ENCODE results near the gene EDIL3.

The EDIL3 gene

GRCh38 chr5:84231433-84231832 is 153.2 kb downstream of the EDIL3 start:
- H3K27me3 ChIP-seq (ENCODE audit: insufficient read depth, low read depth, severe bottlenecking) = no peaks in the 10 kb centered on the region
- H3K4me3 ChIP-seq (ENCODE audit: low read depth, low read length) = no peak overlapping the region
- peaks cover 3% of the 10 kb centered on the region; the same call in 1 of the 2 replicates for H3K36me3 ChIP-seq
- DNase-seq = no peak
- H3K9me3 ChIP-seq (ENCODE audit: severe bottlenecking) = no peaks in the 10 kb centered on the region
- TF ChIP-seq CTCF (IDR thresholded peaks at IDR 0.05; ENCODE audit: low read depth, low read length) = no peak
- H3K27ac ChIP-seq = no peak overlapping the region

- TF ChIP-seq CTCF (IDR thresholded peaks at IDR 0.05; ENCODE audit: low read depth, low read length) = no peak
- Histone ChIP-seq H3K27me3 (ENCODE audit: insufficient read depth, low read depth, severe bottlenecking) (no peaks in the 10 kb centered on the region), H3K9me3 (ENCODE audit: severe bottlenecking) (no peaks in the 10 kb centered on the region), H3K27ac (no peak overlapping the region), H3K4me3 (ENCODE audit: low read depth, low read length) (no peak overlapping the region), H3K36me3 (peaks cover 3% of the 10 kb centered on the region; the same call in 1 of the 2 replicates)
- DNase-seq = no peak
These were observed 155.6 kb downstream of the EDIL3 start for GRCh38 chr5:84229045-84229444.

DNA sequence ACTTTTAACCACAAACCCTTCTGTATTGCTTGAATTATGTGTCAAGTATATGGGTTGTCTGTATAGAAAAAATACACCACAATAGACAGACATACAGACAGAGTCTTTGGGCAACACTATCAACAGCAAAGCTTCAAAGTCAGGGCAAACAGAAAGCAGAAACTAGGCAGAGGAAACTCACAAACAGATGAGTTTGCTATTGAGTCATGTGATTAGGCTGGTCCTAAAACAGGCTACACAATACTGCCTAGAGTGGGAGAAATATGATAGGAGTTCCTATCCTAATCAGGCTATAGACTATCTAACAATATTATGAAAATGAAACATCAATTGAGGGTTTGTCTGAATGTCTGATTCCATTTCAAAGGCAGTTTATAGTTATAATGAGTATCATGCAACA is 156.4 kb downstream of the EDIL3 start:
- Histone ChIP-seq H3K27me3 (ENCODE audit: insufficient read depth, low read depth, severe bottlenecking) (no peaks in the 10 kb centered on the region), H3K27ac (no peak overlapping the region), H3K9me3 (ENCODE audit: severe bottlenecking) (no peaks in the 10 kb centered on the region), H3K4me3 (ENCODE audit: low read depth, low read length) (no peak overlapping the region), H3K36me3 (peaks cover 3% of the 10 kb centered on the region; the same call in 1 of the 2 replicates)
- no peak for DNase-seq
- TF ChIP-seq CTCF (IDR thresholded peaks at IDR 0.05; ENCODE audit: low read depth, low read length) = no peak

GRCh38 chr5:84227236-84227635 is 157.4 kb downstream of the EDIL3 start:
- DNase-seq = no peak
- no peak for TF ChIP-seq CTCF (IDR thresholded peaks at IDR 0.05; ENCODE audit: low read depth, low read length)
- H3K36me3 ChIP-seq = peaks cover 3% of the 10 kb centered on the region; the same call in 1 of the 2 replicates
- no peak overlapping the region for H3K4me3 ChIP-seq (ENCODE audit: low read depth, low read length)
- no peaks in the 10 kb centered on the region for H3K27me3 ChIP-seq (ENCODE audit: insufficient read depth, low read depth, severe bottlenecking)
- H3K9me3 ChIP-seq (ENCODE audit: severe bottlenecking) = no peaks in the 10 kb centered on the region
- H3K27ac ChIP-seq = no peak overlapping the region

DNA sequence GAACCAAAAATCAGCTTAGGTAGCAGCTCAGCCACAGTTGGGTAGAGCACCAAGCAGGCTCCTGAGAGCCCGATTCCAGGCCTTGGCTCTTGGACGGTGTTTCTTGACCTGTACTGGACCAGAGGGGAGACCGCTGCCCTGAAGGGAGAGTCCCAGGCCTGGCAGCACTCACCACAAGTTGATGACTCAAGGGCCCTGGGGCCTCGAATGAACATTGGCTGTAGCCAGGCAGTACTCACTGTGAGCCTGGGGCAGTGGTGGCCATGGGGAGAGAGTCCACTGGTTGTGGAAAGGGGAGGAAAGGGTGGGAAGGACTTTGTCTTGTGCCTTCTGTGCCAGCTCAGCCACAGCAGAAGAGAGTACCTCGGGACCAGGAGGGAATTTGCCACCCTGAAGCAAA is 166.1 kb downstream of the EDIL3 start:
- Histone ChIP-seq H3K9me3 (ENCODE audit: severe bottlenecking) (no peaks in the 10 kb centered on the region), H3K36me3 (no peaks in the 10 kb centered on the region), H3K27me3 (ENCODE audit: insufficient read depth, low read depth, severe bottlenecking) (no peaks in the 10 kb centered on the region), H3K27ac (no peak overlapping the region), H3K4me3 (ENCODE audit: low read depth, low read length) (no peak overlapping the region)
- TF ChIP-seq CTCF (IDR thresholded peaks at IDR 0.05; ENCODE audit: low read depth, low read length) = no peak
- no peak for DNase-seq

GRCh38 chr5:84215521-84215920 is 169.2 kb downstream of the EDIL3 start:
- Histone ChIP-seq H3K4me3 (ENCODE audit: low read depth, low read length) (no peak overlapping the region), H3K27ac (no peak overlapping the region), H3K27me3 (ENCODE audit: insufficient read depth, low read depth, severe bottlenecking) (no peaks in the 10 kb centered on the region), H3K36me3 (no peaks in the 10 kb centered on the region), H3K9me3 (ENCODE audit: severe bottlenecking) (no peaks in the 10 kb centered on the region)
- TF ChIP-seq CTCF (IDR thresholded peaks at IDR 0.05; ENCODE audit: low read depth, low read length) = no peak
- DNase-seq = no peak

Measured in WERI-Rb-1 (cell line).